Thyroid gland (tissue), 4 donors: Measurements from ENCODE around the gene FAM221B. TPM values are rescaled to one million over a fixed set of nuclear protein-coding genes. Genes with fewer than 3 reads are reported as not detected.

Experiments
- DNase-seq, 2 donors: peaks; one replicate each; pipeline ENCODE4 v3.0.0-alpha.2; 2019
- H3K27ac ChIP-seq, 3 donors: fragments of 200-600 bp; sonication (generic); 1 replicate in 2 of 3; 2 replicates in 1 of 3; pipeline ENCODE4 v1.5.1; 2016 to 2019; ENCODE audit warnings: mild to moderate bottlenecking in 1 of 3, moderate library complexity in 1 of 3
- H3K27me3 ChIP-seq: fragments of 200-600 bp; sonication (generic); one replicate; pipeline ENCODE4 v1.5.1; 2019
- H3K36me3 ChIP-seq, 2 donors: fragments of 200-600 bp; sonication (generic); one replicate each; pipeline ENCODE4 v1.5.1; 2016 to 2019
- H3K4me1 ChIP-seq, 2 donors: fragments of 200-600 bp; sonication (generic); one replicate each; pipeline ENCODE4 v1.5.1; 2017 to 2019
- H3K4me3 ChIP-seq, 3 donors: fragments of 200-600 bp; sonication (generic); replicated peaks in 1 of 3; 1 replicate in 2 of 3; 2 replicates in 1 of 3; pipeline ENCODE4 v1.5.1; 2016; ENCODE audit warnings: mild to moderate bottlenecking in 1 of 3
- H3K9me3 ChIP-seq: fragments of 200-600 bp; sonication (generic); one replicate; pipeline ENCODE4 v1.5.1; 2017
- POLR2A ChIP-seq, 2 donors: fragments of 450-650 bp; IDR thresholded peaks; one replicate each; pipeline ENCODE4 v1.6.1; 2017; ENCODE audit warnings: antibody characterized with exemption in 2 of 2, mild to moderate bottlenecking in 2 of 2, moderate library complexity in 1 of 2
- WGBS, 2 donors: methylation state at CpG; one replicate each; pipeline ENCODE4 v1.1.5; 2017; 5-methylcytosine and 5-hydroxymethylcytosine counted together
- intact Hi-C: fragments of 100-400 bp; cut with DNase I; formaldehyde crosslinking; loops from one replicate; pipeline ENCODE4 v1.15.1; 2023
- total RNA-seq, 4 donors: library from RNA; depleted of rRNA; stranded (reverse); fragments of >200 nt; gene quantifications; one replicate each; pipeline ENCODE4 v1.2.3, GENCODE V29; 2016
- TF ChIP-seq, protein P1 (sequence below), 6 experiments: fragments of 200-600 bp in 3 of 6; fragments of 450-650 bp in 3 of 6; sonication (generic) in 3 of 6; IDR thresholded peaks; one replicate each; pipeline ENCODE4 v1.5.1; 2016 to 2019; ENCODE audit warnings: antibody characterized with exemption in 6 of 6, mild to moderate bottlenecking in 2 of 6, inconsistent platforms in 1 of 6, moderate library complexity in 1 of 6

FAM221B gene
- total RNA-seq, 4 donors from 2014 or later, result not detected

DNA sequence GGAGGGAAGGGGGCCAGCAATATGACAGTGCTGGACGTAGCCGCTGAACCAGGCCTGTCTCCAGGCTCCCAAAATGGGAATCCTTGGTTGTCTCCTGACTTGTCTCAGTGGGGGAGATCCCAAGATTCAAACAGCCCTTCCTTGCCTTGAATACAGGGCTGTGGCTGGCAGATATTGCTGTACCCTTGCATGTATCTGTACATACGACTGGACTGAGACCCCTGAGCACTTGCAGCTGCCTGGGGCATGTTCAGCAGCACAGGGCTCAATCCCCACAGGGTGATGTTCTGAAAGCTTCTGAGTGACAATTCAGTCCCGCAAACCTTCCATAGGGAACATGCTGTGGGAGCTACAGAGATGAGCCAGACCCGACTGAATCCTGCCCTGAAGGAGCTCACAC, 28.4 kb upstream of the FAM221B start:
- no peak for DNase-seq
- Histone ChIP-seq H3K27ac (no peak overlapping the region), H3K36me3 (no peaks in the 10 kb centered on the region), H3K27me3 (no peaks in the 10 kb centered on the region), H3K9me3 (no peaks in the 10 kb centered on the region), H3K4me3 (no peak overlapping the region), H3K4me1 (no peaks in the 10 kb centered on the region)
- TF ChIP-seq, protein P1, sequence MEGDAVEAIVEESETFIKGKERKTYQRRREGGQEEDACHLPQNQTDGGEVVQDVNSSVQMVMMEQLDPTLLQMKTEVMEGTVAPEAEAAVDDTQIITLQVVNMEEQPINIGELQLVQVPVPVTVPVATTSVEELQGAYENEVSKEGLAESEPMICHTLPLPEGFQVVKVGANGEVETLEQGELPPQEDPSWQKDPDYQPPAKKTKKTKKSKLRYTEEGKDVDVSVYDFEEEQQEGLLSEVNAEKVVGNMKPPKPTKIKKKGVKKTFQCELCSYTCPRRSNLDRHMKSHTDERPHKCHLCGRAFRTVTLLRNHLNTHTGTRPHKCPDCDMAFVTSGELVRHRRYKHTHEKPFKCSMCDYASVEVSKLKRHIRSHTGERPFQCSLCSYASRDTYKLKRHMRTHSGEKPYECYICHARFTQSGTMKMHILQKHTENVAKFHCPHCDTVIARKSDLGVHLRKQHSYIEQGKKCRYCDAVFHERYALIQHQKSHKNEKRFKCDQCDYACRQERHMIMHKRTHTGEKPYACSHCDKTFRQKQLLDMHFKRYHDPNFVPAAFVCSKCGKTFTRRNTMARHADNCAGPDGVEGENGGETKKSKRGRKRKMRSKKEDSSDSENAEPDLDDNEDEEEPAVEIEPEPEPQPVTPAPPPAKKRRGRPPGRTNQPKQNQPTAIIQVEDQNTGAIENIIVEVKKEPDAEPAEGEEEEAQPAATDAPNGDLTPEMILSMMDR (IDR thresholded peaks at IDR 0.05), result no peak
- TF ChIP-seq POLR2A (IDR thresholded peaks at IDR 0.05), result no peak
- intact Hi-C loops, result no loop called here
- WGBS, 2 donors, result 82 to 93% methylated on average over 5 of the region's 5 CpGs

DNA sequence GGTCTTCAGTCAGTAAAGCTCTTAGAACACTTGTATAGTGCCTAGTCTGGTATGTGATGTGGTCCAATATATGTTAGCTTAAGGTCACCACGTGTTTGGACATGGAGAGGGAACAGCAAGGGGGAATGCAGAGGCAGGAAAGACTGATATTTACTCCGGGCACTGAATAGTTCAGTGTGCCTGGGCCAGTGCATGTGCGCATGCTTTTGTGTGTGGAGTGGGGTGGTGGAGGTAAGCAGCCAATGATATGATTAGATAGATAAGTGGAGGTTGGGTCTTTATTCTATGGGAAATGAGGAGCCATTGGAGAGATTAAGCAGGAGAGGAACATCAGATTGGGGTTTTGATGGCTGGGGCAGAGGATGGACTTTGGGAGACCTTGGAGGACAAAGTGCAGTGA, 27.7 kb upstream of the FAM221B start:
- no peak overlapping the region for H3K27ac ChIP-seq
- intact Hi-C loops, result no loop called here
- WGBS, 2 donors, result 86% methylated on average over 3 of the region's 3 CpGs
- H3K9me3 ChIP-seq, result no peaks in the 10 kb centered on the region
- H3K4me1 ChIP-seq, result no peaks in the 10 kb centered on the region
- H3K36me3 ChIP-seq, result no peaks in the 10 kb centered on the region
- H3K4me3 ChIP-seq, result no peak overlapping the region
- no peaks in the 10 kb centered on the region for H3K27me3 ChIP-seq
- no peak for DNase-seq
- no peak for TF ChIP-seq POLR2A (IDR thresholded peaks at IDR 0.05)

DNA sequence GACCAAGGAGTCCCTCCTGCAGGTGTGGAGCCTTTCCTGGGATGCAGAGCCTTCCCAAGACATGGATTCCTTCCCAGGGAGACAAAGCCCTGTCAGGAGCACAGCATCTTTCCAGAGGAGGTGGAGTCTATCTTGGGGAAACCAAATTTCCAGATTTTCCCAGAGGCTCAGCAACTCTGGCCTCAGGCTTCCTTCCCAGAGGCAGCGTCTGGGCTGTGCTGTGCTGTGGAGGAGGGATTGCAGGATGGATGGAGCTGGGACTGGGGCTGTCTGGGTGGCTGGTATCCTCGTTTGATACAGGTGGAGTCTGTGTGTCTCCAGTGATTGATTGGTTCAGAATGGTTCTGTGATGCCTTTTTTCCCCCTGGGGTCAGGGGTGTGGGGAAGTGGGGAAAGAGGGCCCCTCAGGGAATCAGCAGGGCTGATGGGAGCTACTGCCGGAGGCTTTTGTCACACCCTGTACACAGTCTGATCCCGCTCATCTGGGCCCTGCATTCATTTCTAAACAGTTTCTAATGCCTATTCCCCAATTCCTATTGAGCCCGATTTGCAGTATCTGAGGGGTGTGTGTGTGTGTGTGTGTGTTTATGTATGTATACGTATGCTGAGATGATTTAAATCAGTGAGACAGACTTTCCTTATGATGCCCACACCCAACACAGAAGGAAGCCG, 25.7 kb upstream of the FAM221B start:
- WGBS, 2 donors, result 82 to 95% methylated on average over 7 of the region's 7 CpGs

DNA sequence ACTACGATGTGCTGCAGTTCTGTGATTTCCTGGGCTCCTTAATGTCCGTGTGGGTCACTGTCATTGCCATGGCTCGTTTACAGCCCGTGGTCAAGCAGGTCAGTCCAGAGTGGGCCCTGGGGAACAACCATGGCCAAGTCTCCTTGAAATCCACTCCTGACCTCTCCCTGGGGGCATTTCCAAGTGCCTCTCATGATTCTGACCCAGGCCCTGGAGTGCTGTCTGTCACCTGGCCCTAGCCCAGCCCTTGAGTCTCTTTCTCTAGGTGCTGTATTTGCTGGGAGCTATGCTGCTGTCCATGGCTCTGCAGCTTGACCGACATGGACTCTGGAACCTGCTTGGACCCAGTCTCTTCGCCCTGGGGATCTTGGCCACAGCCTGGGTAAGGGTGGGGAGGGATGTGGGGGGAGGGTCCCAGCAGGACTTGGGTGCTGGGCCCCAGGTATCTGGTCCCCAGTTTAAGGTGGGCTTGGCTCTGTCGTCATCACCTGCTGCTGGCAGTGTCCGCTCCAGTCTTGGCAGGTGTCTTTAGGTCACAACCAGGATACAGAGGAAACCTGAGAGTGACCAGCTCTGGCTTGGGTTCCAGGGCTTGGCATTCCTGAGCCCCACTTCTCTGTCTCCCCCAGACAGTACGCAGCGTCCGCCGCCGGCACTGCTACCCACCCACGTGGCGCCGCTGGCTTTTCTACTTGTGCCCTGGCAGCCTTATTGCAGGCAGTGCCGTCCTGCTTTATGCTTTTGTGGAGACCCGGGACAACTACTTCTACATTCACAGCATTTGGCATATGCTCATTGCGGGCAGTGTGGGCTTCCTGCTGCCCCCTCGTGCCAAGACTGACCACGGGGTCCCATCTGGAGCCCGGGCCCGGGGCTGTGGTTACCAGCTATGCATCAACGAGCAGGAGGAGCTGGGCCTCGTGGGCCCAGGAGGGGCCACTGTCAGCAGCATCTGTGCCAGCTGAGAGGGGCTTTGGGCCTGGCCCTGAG, 24.6 kb upstream of the FAM221B start:
- WGBS, 2 donors, result 78 to 89% methylated on average over 18 to 22 of the region's 25 CpGs
- DNase-seq, result peak in 1 of 2 donors; percentile 25
- TF ChIP-seq POLR2A (IDR thresholded peaks at IDR 0.05), result no peak
- TF ChIP-seq, protein P1 (IDR thresholded peaks at IDR 0.05), result no peak

More for the DNA sequence above, 25.7 kb upstream of the FAM221B start:
- Histone ChIP-seq H3K27me3 (no peaks in the 10 kb centered on the region), H3K36me3 (no peaks in the 10 kb centered on the region), H3K27ac (no peak overlapping the region), H3K4me3 (no peak overlapping the region), H3K4me1 (no peaks in the 10 kb centered on the region), H3K9me3 (no peaks in the 10 kb centered on the region)
- TF ChIP-seq, protein P1 (IDR thresholded peaks at IDR 0.05), result no peak
- TF ChIP-seq POLR2A (IDR thresholded peaks at IDR 0.05), result no peak
- intact Hi-C loops, result no loop called here
- no peak for DNase-seq

DNA sequence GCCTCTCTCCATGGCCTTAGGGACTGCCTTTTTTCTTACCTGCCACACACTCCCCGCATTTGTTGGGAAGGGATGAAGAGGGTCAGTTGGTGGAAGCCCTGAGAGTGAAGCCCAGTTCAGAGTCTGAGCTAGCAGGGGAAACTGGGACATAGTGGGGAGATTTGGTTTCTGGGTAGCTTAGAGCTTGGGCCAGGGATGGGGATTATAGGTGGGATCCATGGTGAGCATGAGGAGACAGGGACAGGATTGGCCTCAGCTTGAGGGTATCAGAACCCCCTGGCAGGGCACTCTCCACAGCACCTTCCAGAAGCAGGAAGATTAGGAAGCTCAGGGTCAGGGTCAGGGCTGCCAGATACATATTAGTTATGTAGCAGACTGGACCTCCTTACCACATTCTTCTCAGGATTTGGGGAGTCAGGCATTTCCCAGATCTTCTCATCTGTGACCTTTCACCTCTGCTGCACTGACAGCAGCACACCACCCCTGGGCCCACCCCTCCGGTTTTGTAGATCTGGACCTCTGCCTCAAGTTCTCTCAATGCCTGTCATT, 23.8 kb upstream of the FAM221B start:
- H3K36me3 ChIP-seq, result peaks cover 0 to 1% of the 10 kb centered on the region in 2 donors
- H3K27me3 ChIP-seq, result no peaks in the 10 kb centered on the region
- no peak for DNase-seq
- no peak overlapping the region for H3K4me3 ChIP-seq
- H3K27ac ChIP-seq, result no peak overlapping the region
- intact Hi-C loops, result no loop called here
- no peak for TF ChIP-seq POLR2A (IDR thresholded peaks at IDR 0.05)
- TF ChIP-seq, protein P1 (IDR thresholded peaks at IDR 0.05), result no peak
- H3K4me1 ChIP-seq, result no peaks in the 10 kb centered on the region
- no peaks in the 10 kb centered on the region for H3K9me3 ChIP-seq
- WGBS, 2 donors, result 89 to 90% methylated on average over 2 of the region's 2 CpGs

More for the DNA sequence above, 24.6 kb upstream of the FAM221B start:
- Histone ChIP-seq H3K36me3 (no peaks in the 10 kb centered on the region), H3K27ac (no peak overlapping the region), H3K9me3 (no peaks in the 10 kb centered on the region), H3K27me3 (no peaks in the 10 kb centered on the region), H3K4me1 (no peaks in the 10 kb centered on the region), H3K4me3 (no peak overlapping the region)
- intact Hi-C loops, result no loop called here
